DOHH2 (cell line): ENCODE measurements around the gene RAB37.
A peak's percentile ranks its signal among the peaks of the same experiment; 100 is the strongest.

Experiments
- H3F3A ChIP-seq: fragments of 200-600 bp; sonication (generic), shearing (Covaris generic); 2 replicates; pipeline ENCODE4 v1.6.0; 2016; ENCODE audit warnings: antibody characterized with exemption, mild to moderate bottlenecking; ENCODE audit not compliant: control insufficient read depth, insufficient read depth
- H3K27ac ChIP-seq: fragments of 200-600 bp; sonication (generic); 2 replicates; pipeline ENCODE4 v1.5.1; 2014; ENCODE audit warnings: low read depth, mild to moderate bottlenecking, low read length, moderate library complexity
- H3K27me3 ChIP-seq: fragments of 200-600 bp; sonication (generic); 2 replicates; pipeline ENCODE4 v1.6.1; 2014; ENCODE audit warnings: mild to moderate bottlenecking, low read length, mixed read lengths; ENCODE audit not compliant: control insufficient read depth
- H3K36me3 ChIP-seq: fragments of 200-600 bp; sonication (generic); 2 replicates; pipeline ENCODE4 v1.6.1; 2014; ENCODE audit warnings: mild to moderate bottlenecking, low read length, moderate library complexity, mixed read lengths; ENCODE audit not compliant: control insufficient read depth
- H3K4me1 ChIP-seq: fragments of 200-600 bp; sonication (generic); 2 replicates; pipeline ENCODE4 v1.6.1; 2014; ENCODE audit warnings: mild to moderate bottlenecking, low read length, mixed read lengths; ENCODE audit not compliant: control insufficient read depth
- H3K4me2 ChIP-seq: fragments of 200-600 bp; sonication (generic); 2 replicates; pipeline ENCODE4 v1.6.0; 2014; ENCODE audit warnings: mild to moderate bottlenecking, low read length, moderate library complexity
- H3K4me3 ChIP-seq: fragments of 200-600 bp; sonication (generic); 2 replicates; pipeline ENCODE4 v1.5.1; 2014; ENCODE audit warnings: mild to moderate bottlenecking, low read length, mixed read lengths
- H3K79me2 ChIP-seq: fragments of 200-600 bp; sonication (generic); 2 replicates; pipeline ENCODE4 v1.6.1; 2014; ENCODE audit warnings: mild to moderate bottlenecking, low read length, mixed read lengths; ENCODE audit not compliant: control insufficient read depth
- H3K9me2 ChIP-seq: fragments of 200-600 bp; sonication (generic); replicated peaks from 2 replicates; pipeline ENCODE4 v1.6.1; 2014; ENCODE audit warnings: mild to moderate bottlenecking, low read length, mixed read lengths; ENCODE audit not compliant: control insufficient read depth
- H3K9me3 ChIP-seq: fragments of 200-600 bp; sonication (generic); 2 replicates; pipeline ENCODE4 v1.6.1; 2014; ENCODE audit warnings: antibody characterized with exemption, low read length, mixed read lengths; ENCODE audit not compliant: control insufficient read depth, insufficient read depth
- H4K20me1 ChIP-seq: fragments of 200-600 bp; sonication (generic); 2 replicates; pipeline ENCODE4 v1.6.0; 2014; ENCODE audit warnings: low read depth, mild to moderate bottlenecking, antibody characterized with exemption, low read length, moderate library complexity; ENCODE audit not compliant: control insufficient read depth, insufficient read depth
- EZH2phosphoT487 ChIP-seq: fragments of 200-600 bp; sonication (generic); IDR thresholded peaks from 2 replicates; pipeline ENCODE4 v1.6.1; 2017; ENCODE audit warnings: borderline replicate concordance, mild to moderate bottlenecking, antibody characterized with exemption, low read length, moderate library complexity, mixed read lengths
- TF ChIP-seq, protein P1 (sequence below): fragments of 200-600 bp; sonication (generic); IDR thresholded peaks from one replicate; pipeline ENCODE4 v1.5.1; 2014; ENCODE audit warnings: antibody characterized with exemption, mild to moderate bottlenecking, low read depth, low read length; ENCODE audit not compliant: poor library complexity, severe bottlenecking

RAB37 gene

DNA sequence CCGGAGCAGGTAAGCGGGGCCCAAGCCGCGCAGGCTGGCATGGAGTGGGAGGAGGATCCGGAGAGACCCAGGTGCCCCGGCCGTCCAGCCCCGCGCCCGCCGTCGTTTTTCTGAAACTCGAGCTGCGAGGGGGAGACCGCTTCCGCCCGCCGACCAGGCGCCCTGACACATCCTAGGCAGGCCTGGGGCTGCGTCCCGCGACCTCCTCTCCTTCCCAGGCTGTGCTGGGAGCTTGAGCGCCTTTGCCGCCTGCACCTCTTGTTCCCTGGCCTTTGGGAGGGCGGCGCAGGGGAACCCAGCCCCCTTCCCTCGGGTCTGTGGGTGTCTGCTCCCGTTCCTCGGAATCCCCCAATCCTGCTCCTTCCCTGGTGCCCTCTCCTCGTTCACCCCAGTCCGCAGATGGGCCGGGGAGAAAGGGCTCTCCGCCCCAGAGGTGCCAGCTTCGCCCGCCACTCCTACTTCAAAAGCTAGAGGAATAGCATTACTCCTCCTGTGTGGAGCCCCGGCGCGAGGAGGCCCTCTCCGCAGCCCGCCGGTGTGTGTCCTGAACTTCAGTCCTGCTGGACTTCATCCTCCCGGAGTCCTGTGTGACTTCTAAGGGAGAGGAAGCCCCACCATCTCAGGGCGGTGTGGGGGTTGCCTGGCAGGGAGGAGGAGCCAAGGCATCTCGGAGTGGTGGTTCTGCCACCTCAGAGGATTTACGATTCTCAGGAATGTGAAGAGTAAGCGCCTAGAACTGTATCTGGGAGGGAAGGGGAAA, 12.4 kb downstream of the RAB37 start:
- Histone ChIP-seq H3K4me3 (peak overlapping the region; percentile 88), H3K9me2 (no peaks in the 10 kb centered on the region), H3K4me2 (peak overlapping the region; percentile 74), H3K27me3 (no peaks in the 10 kb centered on the region), H3F3A (no peaks in the 10 kb centered on the region; the same call in 1 of the 2 replicates), H3K79me2 (peaks cover 47% of the 10 kb centered on the region), H3K4me1 (peaks cover 31% of the 10 kb centered on the region), H3K9me3 (no peaks in the 10 kb centered on the region), H3K27ac (no peak overlapping the region), H3K36me3 (peaks cover 6% of the 10 kb centered on the region), H4K20me1 (peaks cover 17% of the 10 kb centered on the region)
- no peak for TF ChIP-seq EZH2phosphoT487
- TF ChIP-seq, protein P1, sequence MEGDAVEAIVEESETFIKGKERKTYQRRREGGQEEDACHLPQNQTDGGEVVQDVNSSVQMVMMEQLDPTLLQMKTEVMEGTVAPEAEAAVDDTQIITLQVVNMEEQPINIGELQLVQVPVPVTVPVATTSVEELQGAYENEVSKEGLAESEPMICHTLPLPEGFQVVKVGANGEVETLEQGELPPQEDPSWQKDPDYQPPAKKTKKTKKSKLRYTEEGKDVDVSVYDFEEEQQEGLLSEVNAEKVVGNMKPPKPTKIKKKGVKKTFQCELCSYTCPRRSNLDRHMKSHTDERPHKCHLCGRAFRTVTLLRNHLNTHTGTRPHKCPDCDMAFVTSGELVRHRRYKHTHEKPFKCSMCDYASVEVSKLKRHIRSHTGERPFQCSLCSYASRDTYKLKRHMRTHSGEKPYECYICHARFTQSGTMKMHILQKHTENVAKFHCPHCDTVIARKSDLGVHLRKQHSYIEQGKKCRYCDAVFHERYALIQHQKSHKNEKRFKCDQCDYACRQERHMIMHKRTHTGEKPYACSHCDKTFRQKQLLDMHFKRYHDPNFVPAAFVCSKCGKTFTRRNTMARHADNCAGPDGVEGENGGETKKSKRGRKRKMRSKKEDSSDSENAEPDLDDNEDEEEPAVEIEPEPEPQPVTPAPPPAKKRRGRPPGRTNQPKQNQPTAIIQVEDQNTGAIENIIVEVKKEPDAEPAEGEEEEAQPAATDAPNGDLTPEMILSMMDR = no peak

DNA sequence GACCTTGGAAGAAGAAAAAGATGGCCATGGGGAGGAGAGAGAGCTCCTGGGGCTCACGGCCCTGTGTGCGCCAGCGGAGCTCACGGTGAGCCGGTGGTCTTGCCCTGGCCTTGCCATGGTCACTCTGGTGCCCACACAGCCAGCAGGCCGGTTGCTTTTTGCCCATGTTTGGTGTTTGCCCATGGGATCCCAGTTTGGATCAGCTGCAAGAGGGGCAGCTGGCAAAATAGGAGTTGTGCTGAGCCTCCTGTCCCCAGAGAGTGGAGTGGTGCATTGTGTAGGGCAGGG, 12.9 kb downstream of the RAB37 start:
- TF ChIP-seq EZH2phosphoT487 = no peak
- TF ChIP-seq, protein P1 = no peak
- Histone ChIP-seq H3K27me3 (no peaks in the 10 kb centered on the region), H3K4me3 (peak overlapping the region; percentile 88), H3K9me3 (no peaks in the 10 kb centered on the region), H3K4me1 (peaks cover 26% of the 10 kb centered on the region), H3K4me2 (peak overlapping the region; percentile 74), H3K27ac (no peak overlapping the region), H3K36me3 (peaks cover 6% of the 10 kb centered on the region), H3K79me2 (peaks cover 52% of the 10 kb centered on the region), H3F3A (no peaks in the 10 kb centered on the region; the same call in 1 of the 2 replicates), H4K20me1 (peaks cover 18% of the 10 kb centered on the region), H3K9me2 (no peaks in the 10 kb centered on the region)

DNA sequence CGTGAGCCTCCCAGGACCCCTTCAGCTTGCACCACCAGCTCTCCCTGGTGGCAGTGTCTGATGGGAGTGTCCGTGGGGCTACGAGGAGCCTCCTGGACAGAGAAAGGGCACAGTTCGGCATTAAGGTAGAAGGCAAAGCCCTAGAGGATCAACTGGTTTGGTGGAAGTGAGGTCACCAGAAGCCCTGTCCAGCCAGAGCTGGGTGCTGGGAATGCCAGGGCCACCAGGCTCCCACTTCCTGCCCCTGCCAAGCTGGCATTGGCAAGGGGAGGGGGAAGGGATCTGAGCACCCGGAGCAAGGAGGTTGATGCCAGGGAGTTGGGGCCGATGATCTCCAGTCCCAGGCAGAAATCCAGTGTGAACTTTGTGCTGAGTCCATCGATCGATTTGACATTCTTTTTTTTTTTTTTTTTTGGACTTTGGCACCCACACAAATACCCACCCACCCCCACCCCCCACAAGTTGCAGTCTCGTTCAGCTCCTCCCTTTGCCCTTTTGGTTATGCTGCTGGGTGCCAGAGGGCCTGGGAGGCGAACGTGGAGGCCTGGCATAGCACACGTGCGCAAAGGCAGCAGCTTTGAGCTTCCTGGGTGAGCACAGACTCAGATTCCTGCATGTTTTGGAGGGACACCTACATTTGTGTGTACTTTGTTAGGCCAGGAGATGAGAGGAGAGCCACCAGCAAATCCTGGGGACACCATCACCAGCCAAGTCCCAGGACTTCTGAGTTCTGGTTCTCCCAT, 13.4 kb downstream of the RAB37 start:
- Histone ChIP-seq H3K4me2 (peak overlapping the region; percentile 74), H3K4me3 (peak overlapping the region; percentile 88), H3K27me3 (no peaks in the 10 kb centered on the region), H3K27ac (no peak overlapping the region), H3K9me3 (no peaks in the 10 kb centered on the region), H3K4me1 (peaks cover 25% of the 10 kb centered on the region), H4K20me1 (peaks cover 22% of the 10 kb centered on the region), H3K79me2 (peaks cover 57% of the 10 kb centered on the region), H3K36me3 (peaks cover 6% of the 10 kb centered on the region), H3F3A (no peaks in the 10 kb centered on the region; the same call in 1 of the 2 replicates), H3K9me2 (no peaks in the 10 kb centered on the region)
- TF ChIP-seq, protein P1 = no peak
- TF ChIP-seq EZH2phosphoT487 = no peak
